DMS79 (cell line): ENCODE measurements around the gene CDC14A.

Experiments used
- DNase-seq: peaks from one replicate; lab custom pipeline; 2025; lab: John Stamatoyannopoulos, UW

The CDC14A gene

GRCh38 chr1:100538913-100539835 is 186.9 kb downstream of the CDC14A start:
- DNase-seq: no peak

- no peak for DNase-seq
These were observed 187.7 kb downstream of the CDC14A start for GRCh38 chr1:100539836-100540536.

DNA sequence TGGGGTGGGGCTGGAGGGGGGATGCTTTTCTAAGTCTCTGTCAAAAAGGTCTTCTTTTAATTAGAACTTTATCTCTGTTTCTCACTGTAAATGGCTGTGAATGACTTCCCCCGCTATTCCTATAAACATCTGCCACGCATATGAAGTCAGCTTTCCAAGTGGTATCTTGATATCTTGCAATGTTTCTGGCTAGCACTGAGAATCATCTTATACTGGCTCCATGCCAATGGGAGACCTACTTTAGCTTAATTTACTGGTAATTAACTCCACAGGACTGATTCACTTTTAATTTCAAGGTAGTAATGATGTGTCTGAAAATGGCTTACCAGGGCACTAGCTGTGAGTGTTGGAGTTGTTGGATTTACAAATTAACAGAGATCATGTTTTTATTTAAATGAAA is 190.0 kb downstream of the CDC14A start:
- DNase-seq: no peak

DNA sequence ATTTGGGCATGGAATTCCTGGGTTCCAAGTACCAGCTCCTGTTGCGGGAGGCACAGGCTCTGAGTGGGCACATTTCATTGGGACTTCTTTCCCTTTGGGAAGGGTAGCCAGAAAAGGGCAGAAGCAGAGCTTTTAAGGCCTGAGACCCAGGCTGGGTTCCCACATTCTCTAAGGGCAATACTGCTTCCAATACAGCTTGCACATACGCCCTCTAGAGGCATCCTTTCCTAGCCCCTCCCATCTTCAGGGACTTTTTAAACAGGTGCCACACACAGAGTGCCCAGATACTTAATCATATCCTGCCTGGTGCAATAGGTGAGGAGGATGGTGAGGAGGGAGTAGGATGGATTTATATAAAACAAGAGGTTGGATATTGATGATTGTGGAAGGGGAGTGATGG is 191.3 kb downstream of the CDC14A start:
- no peak for DNase-seq

- no peak for DNase-seq
These were observed 192.5 kb downstream of the CDC14A start for GRCh38 chr1:100544791-100545190.

- no peak for DNase-seq
These were observed 193.5 kb downstream of the CDC14A start for GRCh38 chr1:100545855-100546254.

GRCh38 chr1:100552031-100552430 is 199.7 kb downstream of the CDC14A start:
- no peak for DNase-seq

DNA sequence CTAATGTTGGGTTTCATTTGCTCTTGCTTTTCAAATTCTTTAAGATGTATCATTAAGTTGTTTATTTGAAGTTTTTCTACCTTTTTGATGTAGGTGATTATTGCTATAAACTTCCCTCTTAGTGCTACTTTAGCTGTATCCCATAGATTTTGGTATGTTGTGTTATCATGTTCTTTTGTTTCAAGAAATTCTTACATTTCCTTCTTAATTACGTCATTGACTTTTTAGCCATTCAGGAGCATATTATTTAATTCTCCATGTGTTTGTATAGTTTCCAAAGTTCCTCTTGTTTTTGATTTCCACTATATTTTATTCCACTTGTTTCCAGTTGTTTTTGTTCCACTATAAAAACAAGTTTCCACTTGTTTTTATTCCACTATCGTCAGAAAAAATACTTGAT is 200.6 kb downstream of the CDC14A start:
- no peak for DNase-seq

DNA sequence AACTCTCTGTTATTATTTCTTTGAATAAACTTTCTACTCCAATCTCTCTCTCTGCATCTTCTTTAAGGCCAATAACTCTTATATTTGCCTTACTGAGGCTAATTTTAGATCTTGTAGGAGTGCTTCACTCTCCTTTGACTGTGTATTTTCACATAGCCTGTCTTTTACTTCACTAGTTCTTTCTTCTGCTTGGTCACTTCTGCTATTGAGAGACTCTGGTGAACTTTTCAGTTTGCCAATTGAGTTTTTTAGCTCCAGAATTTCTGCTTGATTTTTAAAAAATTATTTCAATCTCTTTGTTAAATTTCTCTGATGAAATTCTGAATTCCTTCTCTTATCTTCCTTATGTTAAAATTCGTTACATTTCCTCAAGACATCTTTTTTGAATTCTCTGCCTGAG is 203.9 kb downstream of the CDC14A start:
- DNase-seq: no peak

GRCh38 chr1:100556925-100557605 is 204.8 kb downstream of the CDC14A start:
- no peak for DNase-seq

DNA sequence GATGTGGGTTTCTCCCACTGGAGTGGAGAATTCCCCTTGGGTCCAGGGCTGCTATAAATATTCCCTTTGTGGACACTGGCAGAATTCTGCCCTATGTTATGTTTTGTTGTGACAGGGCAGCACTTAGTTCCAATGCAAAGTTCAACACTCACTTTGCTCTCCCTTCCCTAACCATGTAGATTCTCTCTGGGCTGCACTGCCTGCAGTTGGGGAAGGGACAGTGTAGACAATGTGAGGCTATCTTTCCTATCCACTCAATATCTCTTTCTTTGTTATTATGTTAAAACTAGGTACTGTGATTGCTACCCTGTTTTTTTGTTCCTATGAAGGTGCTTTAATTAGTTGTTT is 205.3 kb downstream of the CDC14A start:
- no peak for DNase-seq

DNA sequence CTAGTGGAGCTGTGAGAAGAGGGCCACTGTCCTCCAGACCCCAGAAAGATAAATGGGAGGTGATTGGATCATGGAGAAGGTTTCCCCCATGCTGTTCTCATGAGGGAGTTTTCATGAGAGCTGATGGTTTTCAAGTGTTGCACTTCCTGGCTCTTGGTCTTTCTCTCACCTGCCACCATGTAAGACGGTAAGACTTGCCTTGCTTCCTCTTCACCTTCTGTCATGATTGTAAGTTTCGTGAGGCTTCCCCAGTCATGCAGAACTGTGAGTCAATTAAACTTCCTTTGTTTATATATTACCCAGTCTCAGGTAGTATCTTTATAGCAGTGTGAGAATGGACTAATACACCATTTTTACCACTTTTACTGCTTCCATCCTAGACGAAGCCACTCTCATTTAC is 213.2 kb downstream of the CDC14A start:
- no peak for DNase-seq

- no peak for DNase-seq
These were observed 213.8 kb downstream of the CDC14A start for GRCh38 chr1:100565937-100566699.

GRCh38 chr1:100567062-100567461 is 214.8 kb downstream of the CDC14A start:
- DNase-seq: no peak
